A673 (cell line): Measurements from ENCODE around the gene ARMH3.

Experiments
- EZH2 ChIP-seq: fragments of 200-600 bp; sonication (generic); IDR thresholded peaks from 2 replicates; pipeline ENCODE4 v1.6.1; 2017; ENCODE audit warnings: borderline replicate concordance, low read depth, mild to moderate bottlenecking, mixed read lengths, antibody characterized with exemption, low read length; ENCODE audit not compliant: poor library complexity, severe bottlenecking
- TF ChIP-seq, protein P1 (sequence below): fragments of 300-800, 200-600 bp; sonication (generic); conservative IDR thresholded peaks from 2 replicates; pipeline ENCODE4 v1.5.1; 2017; ENCODE audit warnings: low read depth, mild to moderate bottlenecking, antibody characterized with exemption, low read length, moderate library complexity, mixed read lengths

- TF ChIP-seq, protein P1, sequence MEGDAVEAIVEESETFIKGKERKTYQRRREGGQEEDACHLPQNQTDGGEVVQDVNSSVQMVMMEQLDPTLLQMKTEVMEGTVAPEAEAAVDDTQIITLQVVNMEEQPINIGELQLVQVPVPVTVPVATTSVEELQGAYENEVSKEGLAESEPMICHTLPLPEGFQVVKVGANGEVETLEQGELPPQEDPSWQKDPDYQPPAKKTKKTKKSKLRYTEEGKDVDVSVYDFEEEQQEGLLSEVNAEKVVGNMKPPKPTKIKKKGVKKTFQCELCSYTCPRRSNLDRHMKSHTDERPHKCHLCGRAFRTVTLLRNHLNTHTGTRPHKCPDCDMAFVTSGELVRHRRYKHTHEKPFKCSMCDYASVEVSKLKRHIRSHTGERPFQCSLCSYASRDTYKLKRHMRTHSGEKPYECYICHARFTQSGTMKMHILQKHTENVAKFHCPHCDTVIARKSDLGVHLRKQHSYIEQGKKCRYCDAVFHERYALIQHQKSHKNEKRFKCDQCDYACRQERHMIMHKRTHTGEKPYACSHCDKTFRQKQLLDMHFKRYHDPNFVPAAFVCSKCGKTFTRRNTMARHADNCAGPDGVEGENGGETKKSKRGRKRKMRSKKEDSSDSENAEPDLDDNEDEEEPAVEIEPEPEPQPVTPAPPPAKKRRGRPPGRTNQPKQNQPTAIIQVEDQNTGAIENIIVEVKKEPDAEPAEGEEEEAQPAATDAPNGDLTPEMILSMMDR: no peak
- no peak for TF ChIP-seq EZH2
These were observed 38.7 kb downstream of the ARMH3 start for GRCh38 chr10:102017295-102017694.
